Neural progenitor cell (in vitro differentiated cells): Measurements from ENCODE around the gene ZNF107. TPM values are rescaled to one million over a fixed set of nuclear protein-coding genes. Genes with fewer than 3 reads are reported as not detected.

Experiments
- DNase-seq: peaks from one replicate; pipeline ENCODE4 v3.0.0-alpha.2; 2016; ENCODE audit warnings: low spot score
- H2AFZ ChIP-seq: fragments of 200-600 bp; sonication (generic); replicated peaks from 2 replicates; pipeline ENCODE4 v1.6.1; 2016; ENCODE audit warnings: antibody characterized with exemption
- H3F3A ChIP-seq: fragments of 200-600 bp; sonication (generic); 2 replicates; pipeline ENCODE4 v1.6.1; 2016; ENCODE audit warnings: antibody characterized with exemption, low read depth
- H3K27ac ChIP-seq: fragments of 200-600 bp; sonication (generic); 2 replicates; pipeline ENCODE4 v1.5.1; 2016; ENCODE audit warnings: mild to moderate bottlenecking
- H3K27me3 ChIP-seq: fragments of 200-600 bp; sonication (generic); 2 replicates; pipeline ENCODE4 v1.6.1; 2016; ENCODE audit warnings: mild to moderate bottlenecking, moderate library complexity
- H3K36me3 ChIP-seq: fragments of 200-600 bp; sonication (generic); 2 replicates; pipeline ENCODE4 v1.5.1; 2016
- H3K4me1 ChIP-seq: fragments of 200-600 bp; sonication (generic); 2 replicates; pipeline ENCODE4 v1.6.1; 2016; ENCODE audit warnings: mixed run types
- H3K4me2 ChIP-seq: fragments of 200-600 bp; sonication (generic); 2 replicates; pipeline ENCODE4 v1.6.1; 2016
- H3K4me3 ChIP-seq: fragments of 200-600 bp; sonication (generic); 2 replicates; pipeline ENCODE4 v1.5.1; 2016
- H3K79me2 ChIP-seq: fragments of 200-600 bp; sonication (generic); 2 replicates; pipeline ENCODE4 v1.6.1; 2016; ENCODE audit warnings: low read depth
- H3K9ac ChIP-seq: fragments of 200-600 bp; sonication (generic); 2 replicates; pipeline ENCODE4 v1.6.1; 2016
- H3K9me3 ChIP-seq: fragments of 200-600 bp; sonication (generic); 2 replicates; pipeline ENCODE4 v1.5.1; 2016; ENCODE audit warnings: low read depth
- H4K20me1 ChIP-seq: fragments of 200-600 bp; sonication (generic); 2 replicates; pipeline ENCODE4 v1.6.1; 2016; ENCODE audit warnings: low read depth
- H3K27ac Mint-ChIP-seq: 3 replicates; pipeline ENCODE4 v1.8.0; 2021; ENCODE audit warnings: mixed read lengths
- H3K27me3 Mint-ChIP-seq: 2 replicates; pipeline ENCODE4 v1.8.0; 2022; ENCODE audit warnings: low read depth, mild to moderate bottlenecking, inconsistent platforms, moderate library complexity, mixed read lengths; ENCODE audit not compliant: insufficient read depth
- H3K36me3 Mint-ChIP-seq: 3 replicates; pipeline ENCODE4 v1.8.0; 2021; ENCODE audit warnings: mixed read lengths
- H3K4me1 Mint-ChIP-seq: 3 replicates; pipeline ENCODE4 v1.8.0; 2021; ENCODE audit warnings: mixed read lengths
- H3K4me3 Mint-ChIP-seq: 3 replicates; pipeline ENCODE4 v1.8.0; 2021; ENCODE audit warnings: mild to moderate bottlenecking, moderate library complexity, mixed read lengths
- H3K9me3 Mint-ChIP-seq: 3 replicates; pipeline ENCODE4 v1.8.0; 2020; ENCODE audit warnings: mixed read lengths
- EZH2 ChIP-seq: fragments of 200-600 bp; sonication (generic); IDR thresholded peaks from 2 replicates; pipeline ENCODE4 v1.6.1; 2017; ENCODE audit warnings: antibody characterized with exemption, mild to moderate bottlenecking, moderate library complexity
- EZH2phosphoT487 ChIP-seq: fragments of 200-600 bp; sonication (generic); IDR thresholded peaks from 2 replicates; pipeline ENCODE4 v1.6.1; 2017; ENCODE audit warnings: antibody characterized with exemption
- total RNA-seq: library from RNA; depleted of rRNA; stranded (reverse); fragments of >200 nt; gene quantifications from 2 replicates; pipeline ENCODE4 v1.2.3, GENCODE V29; 2015; ENCODE audit warnings: low replicate concordance
- TF ChIP-seq, protein P1 (sequence below): fragments of 200-600 bp; sonication (generic); IDR thresholded peaks from 2 replicates; pipeline ENCODE4 v1.5.1; 2017; ENCODE audit warnings: antibody characterized with exemption, mild to moderate bottlenecking

ZNF107 gene
- total RNA-seq, 1 donor from 2014 or later = 18.9 TPM

DNA sequence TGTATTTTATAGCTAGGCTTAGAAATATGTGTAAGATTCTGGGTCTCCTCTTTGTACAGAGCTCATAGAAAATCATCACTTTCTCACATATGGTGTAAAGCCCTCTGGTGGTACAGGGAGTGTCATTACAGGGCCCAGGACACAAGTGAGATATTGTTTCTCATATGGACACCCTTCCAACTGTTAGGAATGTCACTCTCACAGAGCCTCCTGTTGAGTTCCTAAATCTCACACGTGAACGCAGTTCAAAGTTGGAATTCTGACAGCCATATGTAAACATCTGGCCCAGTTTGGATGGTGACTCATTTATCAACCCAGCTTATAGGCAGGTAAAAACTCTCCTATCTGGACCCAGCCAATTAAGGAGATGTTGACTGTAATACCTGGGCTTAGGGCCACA, 35.4 kb upstream of the ZNF107 start:
- H3K4me2 ChIP-seq = no peak overlapping the region
- H2AFZ ChIP-seq = no peak overlapping the region
- Mint-ChIP-seq H3K36me3 (no peaks in the 10 kb centered on the region), H3K27me3 (no peaks in the 10 kb centered on the region), H3K4me3 (no peak overlapping the region), H3K9me3 (peaks cover 42% of the 10 kb centered on the region), H3K27ac (no peak overlapping the region), H3K4me1 (no peaks in the 10 kb centered on the region)
- H4K20me1 ChIP-seq = no peaks in the 10 kb centered on the region
- H3K27ac ChIP-seq = no peak overlapping the region
- H3K4me1 ChIP-seq = no peaks in the 10 kb centered on the region
- no peak overlapping the region for H3K9ac ChIP-seq
- no peaks in the 10 kb centered on the region for H3F3A ChIP-seq
- TF ChIP-seq, protein P1, sequence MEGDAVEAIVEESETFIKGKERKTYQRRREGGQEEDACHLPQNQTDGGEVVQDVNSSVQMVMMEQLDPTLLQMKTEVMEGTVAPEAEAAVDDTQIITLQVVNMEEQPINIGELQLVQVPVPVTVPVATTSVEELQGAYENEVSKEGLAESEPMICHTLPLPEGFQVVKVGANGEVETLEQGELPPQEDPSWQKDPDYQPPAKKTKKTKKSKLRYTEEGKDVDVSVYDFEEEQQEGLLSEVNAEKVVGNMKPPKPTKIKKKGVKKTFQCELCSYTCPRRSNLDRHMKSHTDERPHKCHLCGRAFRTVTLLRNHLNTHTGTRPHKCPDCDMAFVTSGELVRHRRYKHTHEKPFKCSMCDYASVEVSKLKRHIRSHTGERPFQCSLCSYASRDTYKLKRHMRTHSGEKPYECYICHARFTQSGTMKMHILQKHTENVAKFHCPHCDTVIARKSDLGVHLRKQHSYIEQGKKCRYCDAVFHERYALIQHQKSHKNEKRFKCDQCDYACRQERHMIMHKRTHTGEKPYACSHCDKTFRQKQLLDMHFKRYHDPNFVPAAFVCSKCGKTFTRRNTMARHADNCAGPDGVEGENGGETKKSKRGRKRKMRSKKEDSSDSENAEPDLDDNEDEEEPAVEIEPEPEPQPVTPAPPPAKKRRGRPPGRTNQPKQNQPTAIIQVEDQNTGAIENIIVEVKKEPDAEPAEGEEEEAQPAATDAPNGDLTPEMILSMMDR = no peak
- TF ChIP-seq EZH2 (no peak), EZH2phosphoT487 (no peak)
- no peaks in the 10 kb centered on the region for H3K36me3 ChIP-seq
- no peak overlapping the region for H3K4me3 ChIP-seq
- H3K79me2 ChIP-seq = no peaks in the 10 kb centered on the region
- H3K27me3 ChIP-seq = no peaks in the 10 kb centered on the region
- H3K9me3 ChIP-seq = peaks cover 29% of the 10 kb centered on the region
- no peak for DNase-seq

DNA sequence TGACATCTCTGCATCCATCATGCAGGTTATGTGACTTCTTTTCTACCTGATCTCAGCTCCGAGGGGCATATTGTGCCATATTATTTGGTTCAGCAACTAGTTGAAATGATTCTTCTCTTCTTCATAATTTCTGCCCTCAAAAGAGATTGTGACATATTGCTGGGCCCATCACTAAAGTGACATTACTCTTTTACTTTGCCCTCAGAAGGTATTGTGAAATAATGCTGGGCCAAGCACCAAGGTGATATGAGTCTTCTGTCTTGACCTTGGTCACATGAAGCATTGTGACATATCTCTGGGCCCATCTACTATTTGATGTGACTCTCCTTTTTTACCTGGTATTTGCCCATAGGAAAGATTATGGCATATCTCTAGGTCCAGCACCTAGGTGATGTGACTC, 33.9 kb upstream of the ZNF107 start:
- no peaks in the 10 kb centered on the region for H3K27me3 Mint-ChIP-seq
- H3K27ac Mint-ChIP-seq = no peak overlapping the region

DNA sequence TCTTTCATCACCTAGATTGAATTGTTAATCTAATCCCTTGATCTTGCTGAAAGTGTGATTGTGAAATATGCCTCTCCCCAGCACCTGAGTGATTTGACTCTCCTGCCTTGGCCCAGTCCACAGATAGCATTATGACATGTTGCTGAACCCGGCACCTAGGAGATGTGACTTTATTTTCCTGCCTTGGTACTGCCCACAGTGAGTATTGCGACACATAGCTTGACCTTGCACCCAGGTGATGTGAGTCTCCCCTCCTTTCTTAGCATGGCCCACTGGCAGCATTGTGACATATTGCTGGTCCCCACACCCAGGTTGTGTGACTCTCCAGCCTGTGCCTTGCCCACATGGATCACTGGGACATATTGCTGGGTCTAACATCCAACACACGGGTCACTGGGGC, 32.5 kb upstream of the ZNF107 start:
- H3K9ac ChIP-seq = no peak overlapping the region
- no peaks in the 10 kb centered on the region for H3K36me3 Mint-ChIP-seq
- peaks cover 29% of the 10 kb centered on the region for H3K9me3 ChIP-seq
- no peaks in the 10 kb centered on the region for H3F3A ChIP-seq
- H3K4me1 Mint-ChIP-seq = no peaks in the 10 kb centered on the region
- H3K27ac Mint-ChIP-seq = no peak overlapping the region
- no peak overlapping the region for H3K4me3 Mint-ChIP-seq
- no peaks in the 10 kb centered on the region for H3K36me3 ChIP-seq
- no peak overlapping the region for H3K4me2 ChIP-seq
- H3K27me3 Mint-ChIP-seq = no peaks in the 10 kb centered on the region
- TF ChIP-seq EZH2phosphoT487 (no peak), EZH2 (no peak)
- TF ChIP-seq, protein P1 = no peak
- no peak for DNase-seq
- H3K4me1 ChIP-seq = no peaks in the 10 kb centered on the region
- no peak overlapping the region for H3K4me3 ChIP-seq
- no peak overlapping the region for H2AFZ ChIP-seq
- peaks cover 44% of the 10 kb centered on the region for H3K9me3 Mint-ChIP-seq
- H3K27me3 ChIP-seq = no peaks in the 10 kb centered on the region
- H4K20me1 ChIP-seq = no peaks in the 10 kb centered on the region
- H3K79me2 ChIP-seq = no peaks in the 10 kb centered on the region
- H3K27ac ChIP-seq = no peak overlapping the region

More for the DNA sequence above, 33.9 kb upstream of the ZNF107 start:
- Mint-ChIP-seq H3K36me3 (no peaks in the 10 kb centered on the region), H3K4me3 (no peak overlapping the region), H3K9me3 (peaks cover 46% of the 10 kb centered on the region), H3K4me1 (no peaks in the 10 kb centered on the region)
- Histone ChIP-seq H3K9ac (no peak overlapping the region), H4K20me1 (no peaks in the 10 kb centered on the region), H3K36me3 (no peaks in the 10 kb centered on the region), H3K4me3 (no peak overlapping the region), H2AFZ (no peak overlapping the region), H3K27ac (no peak overlapping the region), H3K27me3 (no peaks in the 10 kb centered on the region), H3K4me2 (no peak overlapping the region), H3K4me1 (no peaks in the 10 kb centered on the region), H3K9me3 (peaks cover 27% of the 10 kb centered on the region), H3K79me2 (no peaks in the 10 kb centered on the region), H3F3A (no peaks in the 10 kb centered on the region)
- DNase-seq = no peak
- TF ChIP-seq EZH2phosphoT487 = no peak

DNA sequence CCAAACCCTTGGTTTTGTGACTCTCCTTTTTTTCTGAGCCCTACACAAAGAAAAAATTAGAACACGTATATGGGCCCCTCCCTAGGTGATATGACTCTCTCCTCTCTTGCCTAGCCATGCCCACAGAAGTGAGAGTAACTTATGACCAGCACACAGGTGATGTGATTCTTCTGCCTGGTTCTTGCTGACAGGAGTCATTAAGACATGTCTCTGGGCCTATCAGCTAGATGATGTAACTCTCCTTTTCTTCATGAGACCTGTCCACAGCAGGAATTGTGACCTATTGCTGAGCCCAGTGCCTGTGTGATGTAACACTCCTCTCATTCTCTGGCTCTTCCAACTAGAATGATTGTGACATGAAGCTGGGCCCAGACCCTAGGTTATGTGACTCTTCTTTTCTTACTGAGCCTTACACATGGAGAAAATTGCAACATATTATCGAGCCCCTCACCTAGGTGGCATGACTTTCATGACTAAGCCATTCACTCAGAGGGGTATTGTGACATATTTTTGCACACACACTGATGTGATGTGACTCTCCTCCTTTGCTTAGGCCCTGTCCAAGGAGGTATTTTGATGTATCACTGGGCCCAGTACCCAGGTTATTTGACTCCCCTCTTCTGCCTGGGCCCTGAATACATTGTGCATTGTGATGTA, 31.4 kb upstream of the ZNF107 start:
- H3K9me3 ChIP-seq = peaks cover 17% of the 10 kb centered on the region
- Mint-ChIP-seq H3K27ac (no peak overlapping the region), H3K4me3 (no peak overlapping the region), H3K4me1 (no peaks in the 10 kb centered on the region), H3K36me3 (no peaks in the 10 kb centered on the region), H3K9me3 (peaks cover 38% of the 10 kb centered on the region), H3K27me3 (no peaks in the 10 kb centered on the region)
- no peak overlapping the region for H2AFZ ChIP-seq
- H3K4me2 ChIP-seq = no peak overlapping the region
- no peaks in the 10 kb centered on the region for H4K20me1 ChIP-seq
- H3K4me1 ChIP-seq = no peaks in the 10 kb centered on the region
- no peaks in the 10 kb centered on the region for H3K36me3 ChIP-seq
- H3K9ac ChIP-seq = no peak overlapping the region
- DNase-seq = no peak
- H3K27me3 ChIP-seq = no peaks in the 10 kb centered on the region
- H3K4me3 ChIP-seq = no peak overlapping the region
- no peaks in the 10 kb centered on the region for H3K79me2 ChIP-seq
- H3F3A ChIP-seq = no peaks in the 10 kb centered on the region
- no peak overlapping the region for H3K27ac ChIP-seq
- TF ChIP-seq, protein P1 = no peak
- TF ChIP-seq EZH2phosphoT487 = no peak
- no peak for TF ChIP-seq EZH2
